HL-60/S4 (cell line): ENCODE measurements around the gene CCDC3.
"Not testable (repeated sequence)": the region's sequence is repeated elsewhere in the genome, so short reads cannot be mapped to it uniquely, and the experiment has no call there.

Source experiments
- in situ Hi-C: fragments of 300-500 bp; cut with MboI; formaldehyde crosslinking; loops from 2 replicates; pipeline ENCODE4 v1.14.3; 2022; ENCODE audit warnings: low sequenced_read_pairs

CCDC3 gene

DNA sequence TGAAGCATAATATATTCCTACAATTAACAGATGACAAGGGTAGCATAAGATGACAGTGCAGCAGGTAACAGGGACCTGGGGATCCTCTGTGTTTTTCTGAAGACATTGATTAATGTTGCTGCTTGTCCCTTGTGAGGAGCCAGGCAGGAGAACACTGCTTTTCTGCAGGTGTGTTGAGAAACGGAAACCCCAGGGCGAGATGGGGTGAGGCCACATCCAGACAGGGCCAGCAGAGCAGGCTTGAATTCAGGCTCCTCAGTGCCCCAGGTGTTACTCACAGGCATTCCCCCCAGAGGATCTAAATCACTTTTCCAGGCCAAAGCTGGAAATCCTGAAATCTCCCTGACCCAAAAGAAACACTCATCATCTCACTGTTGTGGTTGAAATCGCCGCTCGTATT, 105.3 kb downstream of the CCDC3 start:
- in situ Hi-C loops = no loop called here

DNA sequence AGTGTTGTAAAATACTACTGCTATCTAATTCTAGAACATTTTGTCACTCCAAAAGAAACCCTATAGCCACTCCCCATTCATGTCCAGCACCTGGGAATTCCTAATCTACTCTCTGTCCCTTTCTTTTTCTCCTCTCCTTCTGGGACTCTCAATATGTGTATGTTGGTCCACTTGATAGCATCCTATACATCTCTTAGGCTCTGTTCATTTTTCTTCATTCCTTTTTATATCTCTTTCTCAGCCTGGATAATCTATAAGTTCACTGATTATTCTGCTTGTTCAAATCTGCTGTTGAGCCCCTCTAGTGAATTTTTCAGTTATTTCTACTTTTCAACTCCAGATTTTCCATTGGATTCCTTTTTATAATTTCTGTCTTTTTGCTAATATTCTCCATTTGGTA, 108.6 kb downstream of the CCDC3 start:
- in situ Hi-C loops = no loop called here

DNA sequence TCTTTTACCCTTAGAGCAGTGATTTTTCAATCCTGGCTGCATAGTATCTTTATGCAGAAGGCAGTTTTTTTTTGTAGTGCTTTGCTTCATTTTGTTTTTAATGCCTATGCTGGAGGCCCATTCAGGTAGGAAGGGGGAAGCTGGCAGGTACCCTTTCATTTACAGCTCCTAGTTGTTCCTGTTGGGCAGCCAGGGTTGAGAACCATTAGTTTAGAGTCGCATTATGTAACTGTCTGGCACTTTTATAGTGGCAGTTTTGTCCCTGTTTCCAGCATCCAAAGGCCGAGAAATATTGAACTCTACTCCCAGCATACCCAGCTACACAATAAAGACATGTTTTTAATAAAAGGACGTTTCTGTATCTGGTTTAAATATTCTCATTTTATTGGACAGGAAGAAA, 110.6 kb downstream of the CCDC3 start:
- in situ Hi-C loops = no loop called here

DNA sequence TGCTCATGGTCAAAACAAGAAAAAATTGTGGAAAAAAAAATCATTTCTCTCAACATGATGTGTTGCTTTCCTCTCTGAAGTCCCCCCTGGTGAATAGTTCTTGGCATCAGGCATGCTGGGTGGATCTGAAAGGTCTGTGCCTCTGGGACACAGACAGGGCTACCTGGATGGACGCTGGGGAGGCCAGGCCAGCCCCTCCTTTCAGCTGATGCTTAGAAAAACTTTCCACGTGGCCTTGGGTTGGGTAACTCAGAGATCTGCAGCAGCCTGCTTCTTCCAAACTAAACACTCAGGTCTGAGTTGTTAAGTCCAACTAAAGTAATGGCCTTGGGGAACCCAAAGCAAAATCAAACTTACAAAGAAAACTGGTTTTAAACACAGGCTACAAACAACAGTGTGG, 113.0 kb downstream of the CCDC3 start:
- in situ Hi-C loops = no loop called here

DNA sequence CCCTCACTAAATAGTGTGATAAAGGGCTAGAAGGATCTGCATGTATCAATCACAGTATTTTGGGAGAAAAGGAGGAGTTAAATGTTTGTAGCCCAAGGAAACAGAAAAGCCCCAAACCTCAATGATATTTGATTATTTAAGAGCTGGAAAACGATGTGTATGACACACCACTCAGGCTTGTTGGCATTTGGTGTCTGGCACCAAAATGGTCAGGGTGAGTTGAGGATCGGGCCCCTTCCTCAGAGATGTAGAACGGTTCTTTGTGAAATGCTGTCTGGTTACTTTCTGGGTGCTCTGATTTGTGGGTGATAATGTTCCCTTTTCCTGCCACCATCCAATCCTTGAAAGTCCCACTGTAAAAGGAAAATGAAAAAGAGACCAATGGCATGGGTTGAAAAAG, 113.7 kb downstream of the CCDC3 start:
- in situ Hi-C loops = no loop called here

DNA sequence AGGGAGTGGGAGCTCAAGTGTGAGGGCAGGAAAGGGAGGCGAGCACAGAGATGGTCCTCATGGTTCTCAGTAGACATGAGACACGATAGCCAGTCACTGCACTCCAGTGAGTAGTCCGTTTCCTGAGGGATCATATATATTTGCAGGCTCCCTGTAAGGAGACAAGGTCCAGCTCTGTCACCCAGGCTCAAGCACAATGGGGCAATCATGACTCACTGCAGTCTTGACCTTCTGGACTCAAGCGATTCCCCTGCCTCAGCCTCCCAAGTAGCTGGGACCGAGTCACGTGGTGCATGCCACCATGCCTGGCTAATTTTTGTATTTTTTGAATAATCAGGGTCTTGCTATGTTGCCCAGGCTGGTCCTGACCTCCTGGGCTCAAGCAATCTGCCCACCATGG, 116.7 kb downstream of the CCDC3 start:
- in situ Hi-C loops = no loop called here

DNA sequence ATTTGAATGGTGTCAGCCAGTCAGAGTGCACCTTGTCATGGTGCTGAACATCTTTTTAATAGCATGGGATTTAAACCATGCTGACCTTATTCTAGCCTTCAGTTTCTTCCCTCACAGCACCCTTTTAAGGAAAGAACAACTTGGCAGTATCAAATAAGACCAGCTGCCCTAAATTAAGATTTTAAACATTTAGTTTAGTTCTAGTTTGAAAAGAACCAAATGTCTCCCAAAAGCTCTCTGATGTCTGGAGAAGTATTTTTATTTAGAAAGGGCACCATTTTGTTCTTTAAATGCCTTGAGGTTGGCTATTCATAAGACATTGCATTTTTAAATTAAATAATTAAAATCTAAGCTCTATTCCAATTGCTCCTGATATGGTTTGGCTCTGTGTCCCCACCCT, 121.1 kb downstream of the CCDC3 start:
- in situ Hi-C loops = no loop called here

DNA sequence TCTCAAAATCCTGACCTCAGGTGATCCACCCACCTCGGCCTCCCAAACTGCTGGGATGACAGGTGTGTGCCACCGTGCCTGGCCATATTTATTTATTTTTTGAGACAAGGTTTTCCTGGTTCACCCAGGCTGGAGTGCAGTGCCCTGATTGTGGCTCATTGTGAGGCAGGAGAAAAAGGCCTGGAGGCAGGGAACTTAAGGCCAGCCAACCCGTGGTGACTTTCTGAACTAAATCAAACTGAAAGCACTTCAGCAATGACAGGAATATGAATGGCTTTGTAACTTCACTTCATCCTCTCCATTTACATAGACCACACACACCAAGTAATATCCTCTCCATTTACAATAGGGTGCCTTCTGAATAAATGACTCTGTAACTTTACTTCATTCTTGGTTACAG, 124.4 kb downstream of the CCDC3 start:
- in situ Hi-C loops = no loop called here

DNA sequence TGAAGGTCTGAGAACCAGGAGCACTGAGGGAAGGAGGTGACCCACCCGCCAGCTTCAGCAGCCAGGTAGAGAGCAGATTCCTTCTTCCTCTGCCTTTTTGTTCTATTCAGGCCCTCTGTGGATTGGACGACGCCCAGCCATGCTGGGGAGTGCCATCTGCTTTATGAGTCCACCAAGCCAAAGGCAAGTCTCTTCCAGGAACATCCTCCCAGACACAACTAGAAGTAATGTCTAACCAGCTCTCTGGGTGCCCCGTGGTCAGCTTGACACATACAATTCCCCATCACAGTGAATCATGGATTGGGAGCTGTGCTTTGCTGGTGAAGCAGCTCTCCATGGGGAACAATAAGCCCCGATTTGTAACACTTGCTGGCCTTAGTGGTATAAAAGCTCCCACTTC, 125.2 kb downstream of the CCDC3 start:
- in situ Hi-C loops = no loop called here

DNA sequence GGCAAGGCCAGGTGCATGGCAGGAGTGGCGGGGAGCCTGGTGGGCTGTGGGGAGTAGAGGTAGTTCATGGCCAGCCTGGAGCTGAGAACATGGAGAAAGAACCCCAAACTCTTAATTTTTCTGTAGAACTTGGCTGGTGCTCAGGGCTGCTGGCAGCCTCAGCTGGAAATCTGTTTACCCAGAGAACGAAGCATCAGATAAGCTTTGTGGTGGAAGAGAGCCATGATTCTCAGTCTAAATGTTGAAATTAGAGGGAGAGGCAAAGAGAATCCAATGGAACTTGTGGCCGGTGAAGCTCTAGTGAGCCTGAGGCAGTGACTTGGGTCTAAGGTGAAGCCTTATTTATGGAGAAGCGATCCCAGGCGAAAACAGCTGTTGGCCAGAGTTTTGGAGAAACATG, 126.4 kb downstream of the CCDC3 start:
- in situ Hi-C loops = no loop called here

DNA sequence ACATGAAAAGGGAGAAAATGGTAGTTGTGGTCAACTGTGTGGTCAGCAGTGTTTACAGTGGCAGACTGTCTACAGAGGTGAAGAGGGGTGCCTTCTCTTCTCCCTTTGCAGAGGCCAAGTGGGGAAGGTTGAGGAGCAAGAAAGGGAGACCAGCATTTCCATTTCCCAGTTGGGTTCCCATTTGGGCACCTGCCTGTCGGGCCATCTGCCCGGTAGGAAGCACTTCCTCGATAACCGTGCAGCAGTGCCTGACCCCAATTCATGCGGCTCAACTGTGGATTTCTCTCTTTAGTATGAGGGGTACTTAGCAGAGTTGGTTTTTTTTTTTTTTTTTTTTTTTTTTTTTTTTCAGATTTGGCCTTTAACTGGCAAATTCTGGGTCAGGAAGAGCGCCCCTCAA, 127.0 kb downstream of the CCDC3 start:
- in situ Hi-C loops = no loop called here

DNA sequence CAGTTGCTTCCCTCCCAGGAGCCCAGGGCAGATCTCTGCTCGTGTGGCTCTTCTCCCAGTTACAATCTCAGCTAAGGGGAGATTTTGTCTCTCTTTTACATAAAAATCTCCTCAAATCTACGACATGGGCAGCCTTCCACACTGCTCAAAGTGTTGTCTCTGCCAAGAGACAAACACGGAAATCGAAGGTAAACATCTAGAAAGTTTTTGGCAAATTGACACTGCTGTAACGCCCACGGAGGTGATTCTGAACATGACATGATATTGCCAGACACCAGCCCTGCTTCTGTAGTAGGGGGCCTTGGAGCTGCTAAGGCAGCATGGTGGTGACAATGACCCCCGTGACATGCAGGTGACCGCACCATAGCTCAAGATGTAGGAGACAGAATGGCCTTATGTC, 128.3 kb downstream of the CCDC3 start:
- in situ Hi-C loops = no loop called here

DNA sequence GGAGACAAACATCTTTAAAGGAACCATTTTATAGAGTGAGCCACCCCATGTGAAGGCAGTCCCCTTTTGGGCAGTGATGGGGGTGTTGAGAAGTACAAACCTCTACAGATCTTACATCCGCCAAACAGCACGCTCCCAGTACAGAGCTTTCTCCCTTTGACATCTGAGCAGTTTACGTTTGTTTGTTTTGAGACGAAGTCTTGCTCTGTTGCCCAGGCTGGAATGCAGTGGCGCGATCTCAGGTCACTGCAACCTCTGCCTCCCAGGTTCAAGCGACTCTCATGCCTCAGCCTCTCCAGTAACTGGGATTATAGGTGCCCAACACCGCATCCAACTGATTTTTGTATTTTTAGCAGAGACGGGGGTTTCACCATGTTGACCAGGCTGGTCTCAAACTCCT, 128.9 kb downstream of the CCDC3 start:
- in situ Hi-C loops = no loop called here

DNA sequence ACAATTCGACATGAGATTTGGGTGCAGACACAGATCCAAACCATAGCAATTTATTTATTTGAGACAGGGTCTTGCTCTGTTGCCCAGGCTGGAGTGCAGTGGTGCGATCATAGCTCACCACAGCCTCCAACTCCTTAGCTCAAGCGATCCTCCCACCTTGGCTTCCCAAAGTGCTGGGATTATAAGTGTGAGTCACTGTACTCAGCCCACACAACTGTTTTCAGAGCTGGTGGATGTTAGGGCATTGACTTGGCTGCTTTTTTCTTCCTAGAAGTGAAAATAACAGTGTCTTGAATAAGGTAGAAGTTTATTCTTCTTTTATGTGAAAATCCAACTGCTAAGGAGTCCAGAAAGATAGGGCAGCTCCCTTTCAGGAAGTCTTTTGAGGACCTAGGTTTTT, 132.1 kb downstream of the CCDC3 start:
- in situ Hi-C loops = no loop called here

DNA sequence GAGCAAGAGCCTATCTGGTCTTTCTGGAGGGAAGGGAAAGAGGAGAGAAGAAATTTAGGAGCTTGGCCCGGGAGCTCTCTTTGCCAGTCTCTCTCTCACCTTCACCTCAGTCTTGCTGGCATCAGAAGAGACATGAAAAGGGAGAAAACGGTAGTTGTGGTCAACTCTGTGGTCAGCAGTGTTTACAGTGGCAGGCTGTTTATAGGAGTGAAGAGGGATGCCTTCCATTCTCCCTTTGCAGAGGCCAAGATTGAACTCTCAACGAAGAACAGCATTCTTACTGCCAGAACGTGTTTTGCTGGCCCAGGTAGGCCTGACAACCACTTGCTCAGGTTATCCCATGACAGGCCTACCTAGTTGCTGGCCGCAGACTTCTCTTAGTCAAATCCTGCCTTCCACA, 133.3 kb downstream of the CCDC3 start:
- in situ Hi-C loops = no loop called here

DNA sequence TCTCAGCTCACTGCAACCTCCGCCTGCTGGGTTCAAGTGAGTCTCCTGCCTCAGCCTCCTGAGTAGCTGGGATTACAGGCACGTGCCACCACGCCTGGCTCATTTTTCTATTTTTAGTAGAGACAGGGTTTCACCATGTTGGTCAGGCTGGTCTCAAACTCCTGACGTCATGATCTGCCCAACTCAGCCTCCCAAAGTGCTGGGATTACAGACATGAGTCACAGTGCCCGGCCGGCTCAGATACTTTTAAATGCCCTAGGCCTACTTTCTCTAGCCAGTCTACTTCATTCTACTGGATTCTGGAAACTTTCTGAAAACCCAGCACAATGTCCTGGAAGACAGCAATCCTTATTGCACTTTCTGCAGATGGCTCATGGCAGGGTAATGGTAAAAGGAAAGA, 136.0 kb downstream of the CCDC3 start:
- in situ Hi-C loops = not testable (repeated sequence)

DNA sequence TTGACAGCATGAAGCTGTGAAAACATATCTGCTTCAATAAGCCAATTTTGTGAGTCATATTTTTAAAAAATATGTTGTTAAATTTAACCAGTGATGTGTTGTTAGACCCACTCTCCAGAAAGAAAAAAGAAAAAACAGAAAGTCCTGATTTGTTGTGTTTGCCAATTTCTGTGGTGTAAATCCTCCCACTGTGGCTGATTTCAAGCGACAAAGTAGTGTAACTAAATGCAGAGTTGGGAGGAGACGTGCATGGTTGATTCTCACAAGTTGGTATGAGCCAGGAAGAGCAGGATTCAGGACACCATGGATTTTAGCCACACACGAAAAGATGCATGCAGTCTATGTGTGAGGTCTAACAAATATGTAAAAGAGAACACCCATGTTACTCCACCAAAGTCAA, 139.1 kb downstream of the CCDC3 start:
- in situ Hi-C loops = no loop called here

DNA sequence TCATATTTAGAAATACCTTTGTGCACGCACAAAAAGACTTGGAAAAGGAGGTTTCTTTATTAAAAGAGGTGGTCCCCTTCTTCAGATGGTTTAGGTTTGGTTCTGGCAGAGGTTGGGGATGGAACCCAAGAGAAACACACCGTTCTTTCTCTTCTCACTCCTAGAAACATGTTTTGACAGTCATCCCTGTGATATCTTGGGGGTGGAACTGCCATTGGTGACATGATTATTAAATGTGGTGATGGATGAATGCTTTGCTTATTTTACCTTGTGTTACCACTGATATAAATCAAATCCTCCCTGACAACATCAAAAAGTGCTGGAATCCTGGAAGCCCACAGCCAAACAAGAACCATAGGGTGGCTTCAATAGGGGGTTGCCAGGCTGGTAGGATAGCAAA, 146.5 kb downstream of the CCDC3 start:
- in situ Hi-C loops = no loop called here

DNA sequence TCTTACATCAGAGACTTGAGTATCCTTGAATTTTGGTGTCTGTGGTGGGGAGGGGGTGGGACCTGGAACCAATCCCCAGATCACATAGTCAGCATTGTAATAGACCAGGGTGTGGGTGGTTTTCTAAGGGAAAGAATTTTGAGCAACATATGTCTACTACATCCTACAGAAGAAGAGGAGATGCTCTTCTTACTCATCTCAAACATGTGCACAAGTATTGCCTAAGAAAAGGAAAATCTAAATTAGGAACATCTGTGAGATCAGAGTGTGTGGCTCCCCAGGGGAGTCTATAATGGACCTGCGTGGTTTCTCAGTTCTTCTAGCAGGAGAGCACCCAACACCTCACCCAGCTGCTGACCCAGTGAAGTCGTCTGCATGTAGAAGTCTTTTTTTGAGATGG, 148.8 kb downstream of the CCDC3 start:
- in situ Hi-C loops = no loop called here

DNA sequence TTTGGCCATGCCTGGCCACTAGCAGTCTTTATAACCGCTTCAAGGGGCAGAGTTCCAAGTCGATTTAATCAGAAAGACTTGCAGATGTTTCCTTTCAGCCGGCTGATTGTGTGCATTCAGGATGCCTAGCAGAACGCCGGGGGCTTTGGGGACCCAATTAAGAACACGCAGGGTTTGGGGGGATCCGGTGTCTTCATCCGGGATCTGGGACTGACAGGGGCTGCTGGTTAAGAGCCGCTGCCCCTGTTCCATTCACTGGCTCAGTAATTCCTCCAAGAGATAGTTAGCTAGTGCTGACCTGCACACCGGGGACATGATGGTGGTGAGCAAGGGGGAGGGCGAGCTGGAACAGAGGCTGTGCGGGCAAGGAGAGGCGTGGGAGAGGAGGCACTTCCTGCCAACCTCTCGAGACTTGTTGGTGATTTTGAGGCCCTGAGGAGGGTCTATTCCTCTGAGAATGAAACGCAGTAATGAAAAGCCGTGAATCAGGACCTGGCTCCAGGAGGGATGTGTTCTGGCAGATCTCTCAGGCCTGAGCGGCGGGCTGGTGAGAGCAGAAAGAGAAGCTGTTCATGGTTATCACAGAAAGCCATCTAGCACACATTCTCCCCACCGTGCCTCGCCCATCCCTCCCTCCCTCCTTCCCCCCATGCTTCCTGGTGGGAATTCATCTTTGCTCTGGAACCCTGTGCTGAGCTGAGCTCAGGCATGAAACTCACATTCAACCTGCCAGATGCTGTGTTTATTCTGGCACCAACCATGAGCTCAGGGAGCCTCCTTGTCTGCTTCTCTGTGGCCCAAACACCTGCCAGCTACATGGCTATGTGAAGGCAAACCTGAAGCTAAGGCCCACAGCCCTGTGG, 152.0 kb downstream of the CCDC3 start:
- in situ Hi-C loops = no loop called here

DNA sequence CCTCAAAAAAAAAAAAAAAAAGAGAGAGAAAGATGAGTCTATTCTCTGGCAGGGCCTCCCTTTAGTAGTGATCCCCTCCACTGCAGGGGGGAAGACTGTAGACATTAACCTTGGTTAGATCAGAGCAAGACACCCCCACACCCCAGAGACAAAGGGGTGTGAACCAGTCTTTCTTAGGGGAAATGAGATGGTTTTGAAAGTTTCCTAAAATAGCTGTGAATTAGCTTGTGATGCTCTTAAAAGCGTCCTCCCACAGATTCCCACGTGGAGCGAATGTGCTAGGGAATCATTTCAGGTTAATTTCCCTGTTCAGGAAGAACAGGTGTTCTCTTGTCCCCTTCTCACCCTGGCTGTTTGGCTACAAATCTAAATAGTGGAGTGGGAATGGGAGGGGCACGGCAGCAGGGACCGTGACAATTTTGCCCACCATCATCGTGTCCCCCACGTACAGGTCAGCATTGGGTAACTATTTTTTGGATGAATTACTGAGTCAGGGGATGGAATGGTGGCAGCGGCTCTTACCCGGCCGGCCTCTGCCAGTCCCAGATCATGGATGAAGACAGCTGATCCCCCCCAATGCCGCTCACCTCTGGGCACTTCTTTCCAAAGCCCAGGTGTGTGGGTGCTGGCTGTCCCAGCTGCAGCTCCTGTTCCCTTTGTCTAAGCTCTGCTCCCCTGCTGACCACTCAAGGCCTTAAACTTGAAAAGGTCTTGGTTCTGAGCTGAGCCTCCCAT, 152.9 kb downstream of the CCDC3 start:
- in situ Hi-C loops = no loop called here

DNA sequence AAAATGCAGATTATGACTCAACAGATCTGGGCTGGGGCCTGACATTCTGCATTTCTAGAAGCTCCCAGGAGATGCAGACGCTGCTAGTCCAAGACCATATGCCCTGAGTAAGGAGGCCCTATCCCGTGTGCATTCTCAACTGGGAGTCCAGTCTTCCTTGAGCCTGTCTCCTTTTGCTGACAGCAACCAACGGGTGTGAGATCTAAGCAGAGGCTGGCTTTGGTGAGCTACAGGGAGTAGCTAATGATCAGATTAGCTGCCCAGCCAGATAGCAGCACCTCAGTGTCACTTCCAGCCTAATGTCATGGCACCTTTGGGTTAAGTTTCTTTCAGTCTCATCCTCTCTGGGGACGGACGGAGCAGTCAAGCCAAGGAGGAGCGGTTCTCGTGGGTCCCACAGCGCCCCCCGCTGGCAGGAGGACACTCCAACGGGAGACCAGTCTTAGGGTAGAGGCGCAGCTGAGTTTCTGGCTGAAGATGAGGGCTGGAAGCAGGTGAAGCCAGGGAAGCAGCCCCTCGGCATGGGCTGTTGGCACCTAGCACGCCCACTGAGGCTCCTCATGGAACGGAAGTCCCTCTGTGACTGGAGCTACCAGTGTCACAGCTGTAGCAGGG, 154.0 kb downstream of the CCDC3 start:
- in situ Hi-C loops = no loop called here
